CD8-positive, alpha-beta memory T cell (primary cell): Measurements from ENCODE around the gene SULT1C4. TPM values are rescaled to one million over a fixed set of nuclear protein-coding genes. Genes with fewer than 3 reads are reported as not detected.
"Not testable (repeated sequence)": the region's sequence is repeated elsewhere in the genome, so short reads cannot be mapped to it uniquely, and the experiment has no call there.

ENCODE experiments used
- CTCF ChIA-PET: fragments of 350-600 bp; sonication (Branson Sonifier 250); formaldehyde crosslinking; loops from one replicate; lab custom pipeline; 2021; ENCODE audit warnings: antibody characterized with exemption; lab: Charles Lee
- POLR2A ChIA-PET: fragments of 350-600 bp; sonication (Branson Sonifier 250); formaldehyde crosslinking; loops from one replicate; lab custom pipeline; 2021; ENCODE audit warnings: antibody characterized with exemption; lab: Charles Lee
- DNase-seq, 5 donors: peaks; one replicate each; pipeline versions ENCODE4 v3.0.0 to v3.0.0-alpha.2; 2020 to 2022; ENCODE audit warnings: mixed read lengths in 1 of 5
- H3K27ac ChIP-seq: one replicate; pipeline ENCODE4 v1.7.0; 2013; ENCODE audit warnings: low read depth, mild to moderate bottlenecking, low read length, moderate library complexity
- H3K27me3 ChIP-seq: 2 replicates; pipeline ENCODE4 v1.7.0; 2013; ENCODE audit warnings: low read length, mild to moderate bottlenecking; ENCODE audit not compliant: insufficient read depth, poor library complexity, severe bottlenecking
- H3K36me3 ChIP-seq: 2 replicates; pipeline ENCODE4 v1.7.0; 2013; ENCODE audit warnings: mild to moderate bottlenecking, low read length, moderate library complexity; ENCODE audit not compliant: insufficient read depth
- H3K4me1 ChIP-seq: 2 replicates; pipeline ENCODE4 v1.7.0; 2013; ENCODE audit warnings: mild to moderate bottlenecking, low read length, moderate library complexity; ENCODE audit not compliant: insufficient read depth
- H3K4me3 ChIP-seq: 2 replicates; pipeline ENCODE4 v1.7.0; 2013; ENCODE audit warnings: mild to moderate bottlenecking, low read length
- H3K9me3 ChIP-seq: 2 replicates; pipeline ENCODE4 v1.7.0; 2013; ENCODE audit warnings: mild to moderate bottlenecking, low read length
- H3K27ac Mint-ChIP-seq, 8 donors: one replicate each; pipeline ENCODE4 v1.8.0; 2020 to 2021; ENCODE audit warnings: mixed read lengths in 8 of 8, mild to moderate bottlenecking in 6 of 8, inconsistent platforms in 3 of 8, moderate library complexity in 3 of 8
- H3K27me3 Mint-ChIP-seq, 2 donors: one replicate each; pipeline ENCODE4 v1.8.0; 2020 to 2021; ENCODE audit warnings: mixed read lengths in 2 of 2, mild to moderate bottlenecking in 1 of 2, moderate library complexity in 1 of 2
- H3K36me3 Mint-ChIP-seq, 3 donors: one replicate each; pipeline ENCODE4 v1.8.0; 2020 to 2021; ENCODE audit warnings: mixed read lengths in 3 of 3, inconsistent platforms in 1 of 3, mild to moderate bottlenecking in 1 of 3
- H3K4me1 Mint-ChIP-seq, 3 donors: one replicate each; pipeline ENCODE4 v1.8.0; 2020 to 2021; ENCODE audit warnings: mixed read lengths in 3 of 3, inconsistent platforms in 1 of 3, mild to moderate bottlenecking in 1 of 3
- H3K4me3 Mint-ChIP-seq, 7 donors: one replicate each; pipeline ENCODE4 v1.8.0; 2020 to 2021; ENCODE audit warnings: mixed read lengths in 7 of 7, mild to moderate bottlenecking in 6 of 7, moderate library complexity in 4 of 7, inconsistent platforms in 2 of 7
- H3K9me3 Mint-ChIP-seq, 5 donors: one replicate each; pipeline ENCODE4 v1.8.0; 2020 to 2022; ENCODE audit warnings: mixed read lengths in 5 of 5, mild to moderate bottlenecking in 3 of 5, moderate library complexity in 2 of 5, inconsistent platforms in 1 of 5
- polyA plus RNA-seq: library from polyadenylated mRNA; unstranded; fragments of 300-500 nt; fragmentation: Illumina TruSeq; gene quantifications from one replicate; pipeline ENCODE4 v1.2.3, GENCODE V29; 2021
- total RNA-seq, 2 experiments: library from RNA; stranded (reverse); gene quantifications; one replicate each; pipeline ENCODE4 v1.2.3, GENCODE V29; 2021

Gene SULT1C4
- total and polyA plus RNA-seq, 3 experiments from 2014 or later = not detected

DNA sequence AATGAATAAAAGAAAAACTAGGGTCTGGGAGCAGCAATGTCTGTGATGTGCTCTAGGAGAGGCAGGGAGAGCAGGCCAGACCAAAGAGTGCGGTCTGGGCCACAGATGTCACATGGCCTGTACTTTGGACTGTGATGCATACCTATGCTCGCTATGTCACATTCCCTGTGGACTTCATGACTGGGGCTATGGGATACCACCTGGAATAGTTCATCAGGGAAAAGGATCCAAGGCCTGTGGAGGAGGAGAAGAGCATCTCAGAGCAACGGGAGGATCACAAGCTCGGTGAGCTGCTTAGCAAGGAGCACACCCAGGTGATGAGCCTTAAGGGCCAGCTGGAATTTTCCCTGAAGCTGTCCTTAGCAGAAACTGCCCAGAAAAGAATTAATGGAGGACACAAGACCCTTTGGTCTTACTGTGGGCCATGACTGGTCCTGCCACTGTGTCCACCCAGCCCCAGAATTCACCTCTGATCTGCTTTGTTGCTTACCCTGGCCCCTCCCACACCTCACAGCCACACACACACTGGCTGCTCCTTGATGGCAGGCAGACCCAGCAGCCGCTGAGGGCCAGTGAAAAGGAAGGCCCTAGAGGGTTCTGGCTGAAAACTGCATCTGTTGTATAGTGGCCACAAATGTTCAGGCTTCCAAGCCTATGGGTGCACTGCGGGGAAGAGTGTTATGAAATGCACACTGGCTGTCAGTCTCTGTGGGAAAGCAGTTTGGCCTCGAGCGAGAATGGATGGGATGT lies 45.9 kb downstream of the SULT1C4 start:
- Histone ChIP-seq H3K4me3 (no peak overlapping the region), H3K36me3 (no peaks in the 10 kb centered on the region), H3K27me3 (no peaks in the 10 kb centered on the region), H3K27ac (no peak overlapping the region), H3K9me3 (no peaks in the 10 kb centered on the region), H3K4me1 (no peaks in the 10 kb centered on the region)
- POLR2A ChIA-PET = no interaction called here
- H3K9me3 Mint-ChIP-seq = peaks cover 0 to 4% (median 0%) of the 10 kb centered on the region in 5 donors
- H3K27me3 Mint-ChIP-seq = peaks cover 8 to 37% of the 10 kb centered on the region in 2 donors
- no peak for DNase-seq
- no peak overlapping the region for H3K4me3 Mint-ChIP-seq
- CTCF ChIA-PET = no interaction called here
- no peak overlapping the region for H3K27ac Mint-ChIP-seq
- peaks cover 0 to 8% (median 0%) of the 10 kb centered on the region in 3 donors for H3K36me3 Mint-ChIP-seq
- no peaks in the 10 kb centered on the region for H3K4me1 Mint-ChIP-seq

DNA sequence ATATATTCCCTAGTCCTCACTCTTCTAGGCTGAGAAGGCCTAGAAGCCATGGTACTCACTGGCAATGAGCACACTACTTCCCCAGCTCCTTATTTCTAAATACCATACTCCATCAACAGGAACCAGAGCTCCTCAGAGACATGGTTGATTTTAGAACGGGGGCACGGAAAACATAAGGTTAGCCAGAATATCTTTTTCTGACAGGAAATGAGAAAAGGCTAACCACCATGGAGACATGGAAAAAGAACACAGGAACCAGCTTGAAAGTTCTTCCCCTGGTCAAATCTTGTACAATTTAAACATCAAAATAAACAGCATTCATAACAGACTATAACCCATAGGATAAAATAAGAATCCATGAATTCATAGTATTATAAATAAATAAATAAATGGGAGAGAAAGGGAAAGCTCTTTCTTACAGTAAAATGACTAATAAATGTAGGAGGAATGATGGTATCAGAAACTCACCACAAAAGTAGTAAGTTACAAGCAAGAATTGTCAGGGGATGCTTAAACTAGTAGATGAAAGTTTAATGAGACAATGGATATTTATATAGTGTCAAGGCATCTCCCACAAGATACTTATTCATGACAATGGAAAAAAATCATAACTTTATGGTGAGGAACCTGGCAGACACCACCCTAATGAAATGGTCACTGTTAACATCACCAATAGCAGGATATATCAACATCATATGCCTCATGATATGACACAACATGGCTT lies 50.7 kb downstream of the SULT1C4 start:
- Mint-ChIP-seq H3K4me3 (no peak overlapping the region), H3K27ac (no peak overlapping the region), H3K9me3 (peaks cover 0 to 4% (median 0%) of the 10 kb centered on the region in 5 donors), H3K27me3 (peaks cover 6 to 20% of the 10 kb centered on the region in 2 donors), H3K4me1 (no peaks in the 10 kb centered on the region), H3K36me3 (peaks cover 0 to 11% (median 0%) of the 10 kb centered on the region in 3 donors)
- H3K36me3 ChIP-seq = no peaks in the 10 kb centered on the region
- no peak overlapping the region for H3K4me3 ChIP-seq
- POLR2A ChIA-PET = no interaction called here
- H3K27ac ChIP-seq = no peak overlapping the region
- DNase-seq = no peak
- H3K27me3 ChIP-seq = no peaks in the 10 kb centered on the region
- no peaks in the 10 kb centered on the region for H3K9me3 ChIP-seq
- CTCF ChIA-PET = no interaction called here
- H3K4me1 ChIP-seq = no peaks in the 10 kb centered on the region

DNA sequence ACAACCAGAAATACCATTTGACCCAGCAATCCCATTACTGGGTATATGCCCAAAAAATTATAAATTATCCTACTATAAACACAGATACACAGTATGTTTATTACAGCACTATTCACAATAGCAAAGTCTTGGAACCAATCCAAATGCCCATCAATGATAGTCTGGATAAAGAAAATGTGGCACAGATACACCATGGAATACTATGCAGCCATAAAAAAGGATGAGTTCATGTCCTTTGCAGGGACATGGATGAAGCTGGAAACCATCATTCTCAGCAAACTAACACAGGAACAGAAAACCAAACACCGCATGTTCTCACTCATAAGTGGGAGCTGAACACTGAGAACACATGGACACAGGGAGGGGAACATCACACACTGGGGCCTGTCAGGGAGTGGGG lies 57.8 kb downstream of the SULT1C4 start:
- H3K4me3 ChIP-seq, DNase-seq, H3K27ac Mint-ChIP-seq, POLR2A ChIA-PET, H3K27me3 ChIP-seq, H3K9me3 ChIP-seq, CTCF ChIA-PET, H3K9me3 Mint-ChIP-seq, H3K4me3 Mint-ChIP-seq, H3K4me1 Mint-ChIP-seq, H3K4me1 ChIP-seq, H3K27me3 Mint-ChIP-seq, H3K27ac ChIP-seq, H3K36me3 ChIP-seq: not testable (repeated sequence)
- H3K36me3 Mint-ChIP-seq = peaks cover 0 to 10% (median 0%) of the 10 kb centered on the region in 3 donors

DNA sequence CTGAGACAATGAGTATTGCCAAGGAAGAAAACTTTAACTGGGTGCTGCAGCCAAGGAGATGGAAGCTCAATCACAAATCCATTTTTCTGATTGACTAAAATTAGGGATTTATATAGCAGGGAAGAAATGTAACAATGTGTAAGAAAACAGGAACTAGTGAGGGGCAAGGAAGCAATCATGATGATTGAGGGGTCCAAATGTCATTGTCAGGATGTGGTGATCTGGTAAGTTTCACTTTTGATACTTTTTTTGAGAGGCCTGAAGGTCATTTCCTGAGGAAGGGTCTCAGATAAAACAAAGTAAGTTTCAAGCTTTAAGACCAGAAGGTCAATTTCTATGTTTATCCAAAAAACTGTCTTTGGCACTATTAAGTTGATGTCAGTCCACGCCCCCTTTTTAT lies 59.2 kb downstream of the SULT1C4 start:
- peaks cover 0 to 2% of the 10 kb centered on the region in 2 donors for H3K27me3 Mint-ChIP-seq
- no peak overlapping the region for H3K27ac ChIP-seq
- no peaks in the 10 kb centered on the region for H3K9me3 ChIP-seq
- no peaks in the 10 kb centered on the region for H3K4me1 ChIP-seq
- peaks cover 0 to 10% (median 0%) of the 10 kb centered on the region in 3 donors for H3K36me3 Mint-ChIP-seq
- peaks cover 0 to 3% (median 0%) of the 10 kb centered on the region in 3 donors for H3K4me1 Mint-ChIP-seq
- POLR2A ChIA-PET = no interaction called here
- no peaks in the 10 kb centered on the region for H3K27me3 ChIP-seq
- no peak overlapping the region for H3K27ac Mint-ChIP-seq
- H3K9me3 Mint-ChIP-seq = no peaks in the 10 kb centered on the region
- no peaks in the 10 kb centered on the region for H3K36me3 ChIP-seq
- no peak overlapping the region for H3K4me3 ChIP-seq
- H3K4me3 Mint-ChIP-seq = no peak overlapping the region
- DNase-seq = no peak
- CTCF ChIA-PET = no interaction called here

Other genes with a start within 250 kb of the SULT1C4 start
- gene SULT1C3, start 138.0 kb upstream of the SULT1C4 start, total RNA-seq = not detected
- not detected for gene SULT1C3, start 138.0 kb upstream of the SULT1C4 start, polyA plus RNA-seq
- not detected for gene SULT1C2, start 89.1 kb upstream of the SULT1C4 start, total RNA-seq
- gene SULT1C2, start 89.1 kb upstream of the SULT1C4 start, polyA plus RNA-seq = not detected
- 10 to 100 TPM; 40.9 to 49.0 TPM for gene GCC2, start 71.3 kb downstream of the SULT1C4 start, total RNA-seq
- 92.9 TPM for gene GCC2, start 71.3 kb downstream of the SULT1C4 start, polyA plus RNA-seq
- gene LIMS1, start 156.5 kb downstream of the SULT1C4 start, total RNA-seq = 10 to 100 TPM; 59.4 TPM
- 80.6 TPM for gene LIMS1, start 156.5 kb downstream of the SULT1C4 start, polyA plus RNA-seq